ENCODE results near the gene RASEF.
"Not testable (repeated sequence)": the region's sequence is repeated elsewhere in the genome, so short reads cannot be mapped to it uniquely, and the experiment has no call there.

- not testable (repeated sequence) for TF ChIP-seq MAZ (IDR thresholded peaks at IDR 0.05; ENCODE audit: borderline replicate concordance, low read depth, low read length); CTCF (conservative IDR thresholded peaks at IDR 0.05; ENCODE audit: low read depth, low read length); MXI1 (IDR thresholded peaks at IDR 0.05; ENCODE audit: borderline replicate concordance, low read depth, low read length); CHD1 (IDR thresholded peaks at IDR 0.05; ENCODE audit: low read depth, low read length); USF2 (IDR thresholded peaks at IDR 0.05; ENCODE audit: low read depth, low read length)
These were observed 30.4 kb upstream of the RASEF start for GRCh38 chr9:83093311-83093710.
